AG04449 (cell line): Measurements from ENCODE around the gene NMRK2.

Source experiments
- CTCF ChIA-PET: fragments of 350-600 bp; formaldehyde crosslinking; extraction: SDS; loops from one replicate; lab custom pipeline; 2021; ENCODE audit warnings: antibody characterized with exemption; lab: Yijun Ruan, JAX
- POLR2A ChIA-PET: fragments of 400-600, 350-600 bp; formaldehyde crosslinking; extraction: SDS; loops from one replicate; lab custom pipeline; 2020; ENCODE audit warnings: antibody characterized with exemption, inconsistent platforms; lab: Yijun Ruan, JAX
- DNase-seq: peaks from one replicate; pipeline ENCODE4 v3.0.0-alpha.2; 2010; ENCODE audit warnings: low read depth, low spot score
- H3K4me3 ChIP-seq: 2 replicates; pipeline ENCODE4 v1.5.1; 2011; ENCODE audit warnings: low read depth, mild to moderate bottlenecking, control low read depth, low read length
- TF ChIP-seq, protein P1 (sequence below): IDR thresholded peaks from one replicate; pipeline ENCODE4 v1.5.1; 2011; ENCODE audit warnings: mild to moderate bottlenecking, moderate library complexity, low read length, control low read depth, inconsistent platforms; ENCODE audit not compliant: insufficient read depth; ENCODE audit errors: missing control alignments

NMRK2 gene

DNA sequence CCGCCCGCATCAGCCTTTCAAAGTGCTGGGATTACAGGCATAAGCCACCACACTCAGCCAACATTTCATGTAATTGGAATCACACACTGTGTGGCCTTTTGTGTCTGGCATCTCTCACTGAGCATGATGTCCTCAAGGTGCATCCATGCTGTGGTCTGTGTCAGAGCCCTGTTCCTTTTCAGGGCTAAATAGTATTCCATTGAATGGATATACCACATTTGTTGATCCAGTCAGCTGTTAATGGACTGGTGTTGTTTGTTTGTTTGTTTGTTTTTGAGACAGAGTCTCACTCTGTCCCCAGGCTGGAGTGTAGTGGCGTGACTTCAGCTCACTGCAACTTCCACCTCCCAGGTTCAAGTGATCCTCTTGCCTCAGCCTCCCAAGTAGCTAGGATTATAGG, 34.4 kb upstream of the NMRK2 start:
- H3K4me3 ChIP-seq: no peak overlapping the region
- CTCF ChIA-PET: no interaction called here
- POLR2A ChIA-PET: no interaction called here
- DNase-seq: no peak
- TF ChIP-seq, protein P1, sequence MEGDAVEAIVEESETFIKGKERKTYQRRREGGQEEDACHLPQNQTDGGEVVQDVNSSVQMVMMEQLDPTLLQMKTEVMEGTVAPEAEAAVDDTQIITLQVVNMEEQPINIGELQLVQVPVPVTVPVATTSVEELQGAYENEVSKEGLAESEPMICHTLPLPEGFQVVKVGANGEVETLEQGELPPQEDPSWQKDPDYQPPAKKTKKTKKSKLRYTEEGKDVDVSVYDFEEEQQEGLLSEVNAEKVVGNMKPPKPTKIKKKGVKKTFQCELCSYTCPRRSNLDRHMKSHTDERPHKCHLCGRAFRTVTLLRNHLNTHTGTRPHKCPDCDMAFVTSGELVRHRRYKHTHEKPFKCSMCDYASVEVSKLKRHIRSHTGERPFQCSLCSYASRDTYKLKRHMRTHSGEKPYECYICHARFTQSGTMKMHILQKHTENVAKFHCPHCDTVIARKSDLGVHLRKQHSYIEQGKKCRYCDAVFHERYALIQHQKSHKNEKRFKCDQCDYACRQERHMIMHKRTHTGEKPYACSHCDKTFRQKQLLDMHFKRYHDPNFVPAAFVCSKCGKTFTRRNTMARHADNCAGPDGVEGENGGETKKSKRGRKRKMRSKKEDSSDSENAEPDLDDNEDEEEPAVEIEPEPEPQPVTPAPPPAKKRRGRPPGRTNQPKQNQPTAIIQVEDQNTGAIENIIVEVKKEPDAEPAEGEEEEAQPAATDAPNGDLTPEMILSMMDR: no peak

- no peak for DNase-seq
- ChIA-PET POLR2A (no interaction called here), CTCF (no interaction called here)
- TF ChIP-seq, protein P1: no peak
- no peak overlapping the region for H3K4me3 ChIP-seq
These were observed 33.2 kb upstream of the NMRK2 start for GRCh38 chr19:3899531-3900294.

DNA sequence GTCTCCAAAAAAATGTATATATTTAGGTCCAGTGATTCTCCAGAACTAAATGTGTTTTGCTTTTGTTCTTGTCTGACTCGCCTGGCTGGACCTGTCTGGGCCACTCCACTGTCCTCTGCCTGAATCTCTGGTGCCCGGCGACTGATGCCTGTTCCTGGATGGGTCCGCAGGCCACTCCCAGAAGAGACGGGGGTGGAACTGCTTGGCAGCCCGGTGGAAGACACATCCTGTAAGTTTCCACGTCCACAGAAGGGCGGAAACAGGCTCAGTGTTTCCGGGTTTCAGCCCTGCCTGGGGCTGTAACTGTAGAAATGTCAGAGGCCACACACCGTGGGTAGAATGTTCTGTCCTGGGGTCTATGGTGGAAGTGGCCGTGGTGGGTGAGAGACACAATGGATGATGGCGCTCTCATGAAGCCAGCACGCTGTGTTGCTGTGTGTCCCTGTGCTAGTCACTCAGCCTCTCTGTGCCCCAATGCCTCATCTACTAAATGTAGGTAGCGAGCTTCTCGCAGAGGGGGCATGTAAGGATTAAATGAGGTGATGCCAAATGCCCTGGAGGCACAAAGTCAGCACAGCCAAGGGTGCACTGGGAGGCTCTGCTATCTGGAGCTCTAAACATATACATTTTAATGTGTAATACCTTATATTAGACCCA, 30.4 kb upstream of the NMRK2 start:
- CTCF ChIA-PET: no interaction called here
- no peak for DNase-seq
- POLR2A ChIA-PET: no interaction called here
- TF ChIP-seq, protein P1: no peak
- no peak overlapping the region for H3K4me3 ChIP-seq

GRCh38 chr19:3904233-3904632, 28.6 kb upstream of the NMRK2 start:
- DNase-seq: no peak
- no peak overlapping the region for H3K4me3 ChIP-seq
- POLR2A ChIA-PET: no interaction called here
- TF ChIP-seq, protein P1: no peak
- CTCF ChIA-PET: interaction anchor here (0.6 kb wide), 1 partner anchor 24 kb away, joined by 5 read pairs; no protein-coding TSS in a partner anchor

- TF ChIP-seq, protein P1: no peak
These were observed 25.1 kb upstream of the NMRK2 start for GRCh38 chr19:3907626-3908265.

More at GRCh38 chr19:3907626-3908265, 25.1 kb upstream of the NMRK2 start:
- ChIA-PET POLR2A (no interaction called here), CTCF (no interaction called here)
- no peak overlapping the region for H3K4me3 ChIP-seq
- DNase-seq: no peak
